ENCODE data around the gene NAE1.
"Not testable (repeated sequence)": the region's sequence is repeated elsewhere in the genome, so short reads cannot be mapped to it uniquely, and the experiment has no call there.

NAE1 gene

GRCh38 chr16:66830422-66831404 lies at the start of gene NAE1:
Gene NAE1 (minus strand): TSS chr16:66830976. CDS start chr16:66830899, 77 bp downstream.
- no peak for DNase-seq

- no peak for DNase-seq
Measured at GRCh38 chr16:66878067-66878466, 47.3 kb upstream of the NAE1 start.

GRCh38 chr16:66874079-66874775 lies 43.5 kb upstream of the NAE1 start:
- no peak for DNase-seq

- DNase-seq: no peak
Measured at GRCh38 chr16:66873685-66874055, 42.9 kb upstream of the NAE1 start.

GRCh38 chr16:66872943-66873684 lies 42.3 kb upstream of the NAE1 start:
- no peak for DNase-seq

GRCh38 chr16:66872559-66872942 lies 41.8 kb upstream of the NAE1 start:
- DNase-seq: no peak

GRCh38 chr16:66871840-66872239 lies 41.1 kb upstream of the NAE1 start:
- DNase-seq: no peak

- DNase-seq: not testable (repeated sequence)
Measured at GRCh38 chr16:66871363-66871762, 40.6 kb upstream of the NAE1 start.

- DNase-seq: no peak
Measured at GRCh38 chr16:66869424-66869823, 38.6 kb upstream of the NAE1 start.

GRCh38 chr16:66863707-66864106 lies 32.9 kb upstream of the NAE1 start:
- no peak for DNase-seq

- DNase-seq: no peak
Measured at GRCh38 chr16:66862023-66862520, 31.3 kb upstream of the NAE1 start.

GRCh38 chr16:66859397-66860068 lies 28.8 kb upstream of the NAE1 start:
- no peak for DNase-seq

- no peak for DNase-seq
Measured at GRCh38 chr16:66858740-66859396, 28.1 kb upstream of the NAE1 start.

- no peak for DNase-seq
Measured at GRCh38 chr16:66857437-66857836, 26.7 kb upstream of the NAE1 start.

GRCh38 chr16:66856801-66857200 lies 26.0 kb upstream of the NAE1 start:
- no peak for DNase-seq

GRCh38 chr16:66856184-66856730 lies 25.5 kb upstream of the NAE1 start:
- no peak for DNase-seq

GRCh38 chr16:66853261-66854139 lies 22.7 kb upstream of the NAE1 start:
- DNase-seq: no peak

GRCh38 chr16:66851166-66851964 lies 20.6 kb upstream of the NAE1 start:
- DNase-seq: no peak

- DNase-seq: no peak
Measured at GRCh38 chr16:66850115-66850815, 19.5 kb upstream of the NAE1 start.
